GM13977 (cell line): ENCODE measurements around the gene CLCA4.
A peak's percentile ranks its signal among the peaks of the same experiment; 100 is the strongest.

Source experiments
- DNase-seq: peaks from one replicate; pipeline ENCODE4 v3.0.0; 2012; ENCODE audit warnings: low spot score
- CTCF ChIP-seq: IDR thresholded peaks from 2 replicates; pipeline ENCODE4 v1.5.1; 2012; ENCODE audit warnings: mild to moderate bottlenecking, control low read depth; ENCODE audit not compliant: insufficient read depth; ENCODE audit errors: extremely low read depth, missing control alignments
- in situ Hi-C: fragments of 300-500 bp; cut with MboI; formaldehyde crosslinking; loops from one replicate; pipeline ENCODE4 v1.12.0; 2022; ENCODE audit warnings: low sequenced_read_pairs, low pct_unique_long_range_greater_than_20kb, mixed read lengths, inconsistent platforms; ENCODE audit not compliant: unreplicated experiment

Gene CLCA4

DNA sequence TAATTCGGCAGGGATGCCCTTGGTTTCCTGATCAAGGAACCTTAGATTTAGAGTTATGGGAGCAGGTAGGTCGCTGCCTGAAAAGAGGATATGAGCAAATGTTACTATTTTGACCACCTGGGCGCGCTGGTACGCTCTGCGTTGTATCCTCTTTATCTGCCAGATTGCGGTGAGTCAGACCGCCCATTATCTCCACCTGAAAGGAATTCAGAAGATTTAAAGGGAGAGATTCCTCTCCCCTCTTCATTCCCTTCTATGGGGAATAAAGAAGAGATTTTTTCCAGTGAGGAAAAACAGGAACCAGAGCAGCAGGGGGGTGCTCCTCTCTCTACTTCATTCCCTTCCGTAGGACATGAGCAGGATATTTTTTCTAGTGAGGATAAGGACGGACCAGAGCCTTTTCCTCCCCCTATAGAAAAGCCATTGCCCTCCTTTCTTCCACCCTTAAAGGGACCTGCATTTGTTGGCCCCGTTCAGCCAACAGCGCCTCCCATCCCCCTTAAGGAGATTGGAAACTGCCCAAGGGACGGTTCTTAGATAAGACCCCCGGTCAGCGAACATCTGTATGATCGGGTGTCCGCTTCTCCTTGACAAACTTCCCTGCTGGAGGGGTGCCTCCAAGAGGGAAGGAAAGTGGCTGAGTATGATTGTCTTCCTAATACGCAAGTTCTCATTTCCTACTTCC, 44.0 kb upstream of the CLCA4 start:
- in situ Hi-C loops: no loop called here
- DNase-seq: no peak

GRCh38 chr1:86503406-86504136, 43.3 kb upstream of the CLCA4 start:
- in situ Hi-C loops: no loop called here
- DNase-seq: no peak
- TF ChIP-seq CTCF: no peak

More for the DNA sequence above, 44.0 kb upstream of the CLCA4 start:
- TF ChIP-seq CTCF: no peak

DNA sequence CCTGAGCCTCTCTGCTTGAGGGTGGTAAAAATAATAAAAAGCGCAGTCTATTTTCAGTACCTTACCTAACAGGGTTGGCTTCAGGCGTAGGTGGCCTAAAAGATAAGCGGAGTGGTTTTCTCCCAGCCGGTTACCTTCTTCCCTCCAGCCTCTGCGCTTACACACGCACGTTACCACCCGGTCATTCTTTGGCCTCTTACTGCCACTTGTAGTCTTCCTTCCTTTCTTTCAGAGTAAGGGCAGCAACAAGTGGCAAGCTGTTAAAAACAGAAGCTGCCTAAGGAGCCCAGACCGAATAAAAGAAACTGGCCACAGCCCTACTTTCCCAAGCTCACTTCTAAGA, 42.8 kb upstream of the CLCA4 start:
- in situ Hi-C loops: no loop called here
- no peak for DNase-seq
- no peak for TF ChIP-seq CTCF

- DNase-seq: no peak
- no peak for TF ChIP-seq CTCF
- in situ Hi-C loops: no loop called here
These were observed 41.8 kb upstream of the CLCA4 start for GRCh38 chr1:86504895-86505563.

DNA sequence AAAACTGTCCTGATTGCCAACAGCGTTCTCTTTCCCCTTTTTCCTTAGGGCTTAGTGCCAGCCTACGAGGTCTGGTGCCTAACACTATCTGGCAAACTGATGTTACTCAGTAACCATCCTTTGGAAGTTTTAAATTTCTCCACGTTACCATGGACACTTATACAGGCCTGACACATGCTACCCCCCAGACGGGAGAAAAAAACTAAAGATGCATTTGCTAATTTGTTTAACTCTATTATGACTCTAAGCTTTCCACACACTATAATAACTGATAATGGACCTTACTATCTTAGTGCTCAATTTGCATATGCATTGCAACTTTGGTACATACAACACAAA, 41.3 kb upstream of the CLCA4 start:
- no peak for DNase-seq
- in situ Hi-C loops: no loop called here
- TF ChIP-seq CTCF: no peak

DNA sequence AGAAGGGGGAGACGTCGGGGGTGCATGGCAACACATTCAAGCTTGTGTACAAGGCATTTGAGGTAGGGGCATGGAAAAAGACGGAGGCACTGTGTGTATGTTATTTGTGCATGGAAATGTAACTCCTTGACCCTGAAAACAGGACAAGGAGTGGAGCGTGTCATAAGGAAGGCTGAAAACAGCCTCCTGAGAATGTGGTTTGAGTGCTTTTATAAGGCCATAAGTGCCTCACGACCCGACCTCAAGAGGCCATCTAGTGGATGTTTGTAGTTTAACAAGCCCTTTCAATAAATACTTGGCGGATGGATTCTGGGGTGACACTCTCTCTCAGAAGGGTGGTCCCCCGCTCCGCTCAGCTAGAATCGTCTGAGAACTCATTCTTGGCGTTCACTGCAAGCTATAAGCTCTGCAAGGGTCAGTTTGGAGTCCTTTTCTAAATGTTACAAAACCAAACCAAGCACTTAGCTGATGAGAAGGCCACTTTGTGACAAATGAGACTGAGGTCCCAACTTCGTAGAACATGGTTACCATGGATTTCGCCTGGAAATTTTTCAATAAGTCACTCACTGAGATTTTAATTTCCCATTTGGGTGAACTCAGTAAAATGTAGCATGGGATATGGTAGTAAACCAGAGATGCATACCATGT, 38.8 kb upstream of the CLCA4 start:
- no peak for DNase-seq
- in situ Hi-C loops: no loop called here
- TF ChIP-seq CTCF: peak; percentile 41
